Fibroblast of skin of abdomen (primary cell): ENCODE data around the gene KCNK2. TPM values are rescaled to one million over a fixed set of nuclear protein-coding genes. Genes with fewer than 3 reads are reported as not detected.

ENCODE experiments used
- DNase-seq: peaks from one replicate; pipeline ENCODE4 v3.0.0-alpha.2; 2013
- polyA plus RNA-seq, 2 experiments: library from polyadenylated mRNA; unstranded; fragments of 120-200 nt; gene quantifications; one replicate each; pipeline ENCODE4 v1.2.1, GENCODE V29; 2013; ENCODE audit not compliant: insufficient read length in 2 of 2

Gene KCNK2
- polyA plus RNA-seq (2013, experiment 1 of 2; ENCODE audit: insufficient read length): 86.5 TPM
- polyA plus RNA-seq (2013, experiment 2 of 2; ENCODE audit: insufficient read length): 81.5 TPM

GRCh38 chr1:215082532-215083382, at the start of gene KCNK2:
Gene KCNK2, plus strand, starts transcription at chr1:215082737. Its CDS starts 649 bp downstream, at chr1:215083386.
- DNase-seq: peak; percentile 74

GRCh38 chr1:215032911-215033526, 49.5 kb upstream of the KCNK2 start:
- DNase-seq: peak; percentile 33

- no peak for DNase-seq
These were observed 42.3 kb upstream of the KCNK2 start for GRCh38 chr1:215040190-215040589.

- DNase-seq: no peak
These were observed 39.1 kb upstream of the KCNK2 start for GRCh38 chr1:215043401-215043800.

GRCh38 chr1:215044151-215044550, 38.4 kb upstream of the KCNK2 start:
- DNase-seq: no peak

GRCh38 chr1:215045698-215046308, 36.7 kb upstream of the KCNK2 start:
- peak; percentile 83 for DNase-seq

GRCh38 chr1:215052256-215053015, 30.1 kb upstream of the KCNK2 start:
- peak; percentile 93 for DNase-seq

- DNase-seq: no peak
These were observed 28.3 kb upstream of the KCNK2 start for GRCh38 chr1:215054266-215054665.

- peak; percentile 11 for DNase-seq
These were observed 27.1 kb upstream of the KCNK2 start for GRCh38 chr1:215055281-215055935.

GRCh38 chr1:215056584-215056983, 26.0 kb upstream of the KCNK2 start:
- peak; percentile 58 for DNase-seq

- no peak for DNase-seq
These were observed 22.6 kb upstream of the KCNK2 start for GRCh38 chr1:215059947-215060346.

- no peak for DNase-seq
These were observed 18.2 kb upstream of the KCNK2 start for GRCh38 chr1:215064327-215064726.

GRCh38 chr1:215071078-215071477, 11.5 kb upstream of the KCNK2 start:
- DNase-seq: no peak

GRCh38 chr1:215076322-215076721, 6.2 kb upstream of the KCNK2 start:
- DNase-seq: peak; percentile 47

- peak; percentile 33 for DNase-seq
These were observed 3.1 kb upstream of the KCNK2 start for GRCh38 chr1:215079456-215079855.

GRCh38 chr1:215081661-215082531, 641 bp upstream of the KCNK2 start:
- peak; percentile 44 for DNase-seq

- DNase-seq: peak; percentile 57
These were observed 935 bp downstream of the KCNK2 start for GRCh38 chr1:215083383-215083961.

GRCh38 chr1:215084621-215085020, 2.1 kb downstream of the KCNK2 start:
- no peak for DNase-seq

GRCh38 chr1:215087603-215088002, 5.1 kb downstream of the KCNK2 start:
- no peak for DNase-seq

- no peak for DNase-seq
These were observed 11.8 kb downstream of the KCNK2 start for GRCh38 chr1:215094381-215094780.

GRCh38 chr1:215095524-215095923, 13.0 kb downstream of the KCNK2 start:
- DNase-seq: no peak
